Erythroblast (primary cell): ENCODE measurements around the gene SYNE2.

Experiments used
- GATA1 ChIP-seq: IDR thresholded peaks from 2 replicates; pipeline ENCODE4 v1.6.1; 2011; ENCODE audit warnings: low read depth, mild to moderate bottlenecking, control low read depth, low read length, moderate library complexity
- POLR2A ChIP-seq: IDR thresholded peaks from 2 replicates; pipeline ENCODE4 v1.6.1; 2011; ENCODE audit warnings: mild to moderate bottlenecking, low read length

DNA sequence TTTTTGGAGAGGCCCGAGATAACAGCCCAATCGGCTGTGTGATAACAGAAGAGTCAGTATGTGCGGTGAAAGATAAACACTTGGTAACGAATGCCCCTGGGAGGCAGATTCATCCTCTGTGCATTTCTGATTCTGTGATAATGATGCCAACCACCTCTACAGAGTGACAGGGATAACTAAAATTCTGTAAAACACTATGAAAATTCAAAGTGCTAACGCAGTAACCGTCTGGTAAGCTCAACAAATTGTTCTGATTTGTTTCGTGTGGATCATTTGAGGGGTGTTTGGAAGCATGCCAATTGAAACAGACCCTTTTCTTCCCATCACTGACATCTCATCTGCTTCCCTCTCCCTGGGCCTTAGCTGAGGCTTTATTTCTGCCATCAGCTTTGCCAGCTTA lies 365.0 kb downstream of the SYNE2 start:
- TF ChIP-seq POLR2A (no peak), GATA1 (no peak)
